GM12864 (cell line): ENCODE data around the gene MCL1.
A peak's percentile ranks its signal among the peaks of the same experiment; 100 is the strongest.
"Not testable (repeated sequence)": the region's sequence is repeated elsewhere in the genome, so short reads cannot be mapped to it uniquely, and the experiment has no call there.

Experiments
- DNase-seq: peaks from one replicate; pipeline ENCODE4 v3.0.0-alpha.2; 2011; ENCODE audit warnings: low read depth
- H3K4me3 ChIP-seq: 2 replicates; pipeline ENCODE4 v1.5.1; 2011; ENCODE audit warnings: mild to moderate bottlenecking, low read depth, low read length, control low read depth
- TF ChIP-seq, protein P1 (sequence below): IDR thresholded peaks from 2 replicates; pipeline ENCODE4 v1.5.1; 2011; ENCODE audit warnings: low read depth, mild to moderate bottlenecking, moderate library complexity, low read length, control low read depth, inconsistent platforms; ENCODE audit errors: missing control alignments

The MCL1 gene

DNA sequence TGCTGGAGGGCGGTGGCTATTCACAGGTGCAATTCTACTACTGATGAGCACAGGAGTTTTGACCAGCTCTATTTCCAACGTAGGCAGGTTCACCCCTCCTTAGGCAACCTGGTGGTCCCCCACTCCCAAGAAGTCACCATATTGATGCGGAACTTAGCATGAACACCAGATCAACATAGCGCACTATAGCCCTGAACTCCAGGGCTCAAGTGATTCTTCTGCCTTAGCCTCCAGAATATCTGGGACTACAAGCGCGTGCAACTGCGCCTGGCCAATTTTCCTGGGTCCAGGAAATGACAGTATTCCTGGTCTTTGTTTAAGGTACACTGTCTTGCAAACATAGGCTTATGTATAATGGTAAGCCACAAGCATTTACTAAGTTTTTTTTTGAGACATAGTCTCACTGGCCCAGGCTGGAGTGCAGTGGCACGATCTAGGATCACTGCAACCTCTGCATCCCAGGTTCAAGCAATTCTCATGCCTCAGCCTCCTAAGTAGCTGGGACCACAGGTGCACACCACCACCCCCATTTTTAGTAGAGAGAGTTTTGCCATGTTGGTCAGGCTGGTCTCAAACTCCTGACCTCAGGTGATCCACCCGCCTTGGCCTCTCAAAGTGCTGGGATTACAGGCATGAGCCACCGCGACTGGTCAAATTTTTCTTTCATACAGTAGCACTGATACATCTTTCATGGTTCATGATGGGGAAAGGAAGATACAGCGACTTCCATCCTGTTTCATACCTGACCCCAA, 12.6 kb downstream of the MCL1 start:
- no peak for DNase-seq
- TF ChIP-seq, protein P1, sequence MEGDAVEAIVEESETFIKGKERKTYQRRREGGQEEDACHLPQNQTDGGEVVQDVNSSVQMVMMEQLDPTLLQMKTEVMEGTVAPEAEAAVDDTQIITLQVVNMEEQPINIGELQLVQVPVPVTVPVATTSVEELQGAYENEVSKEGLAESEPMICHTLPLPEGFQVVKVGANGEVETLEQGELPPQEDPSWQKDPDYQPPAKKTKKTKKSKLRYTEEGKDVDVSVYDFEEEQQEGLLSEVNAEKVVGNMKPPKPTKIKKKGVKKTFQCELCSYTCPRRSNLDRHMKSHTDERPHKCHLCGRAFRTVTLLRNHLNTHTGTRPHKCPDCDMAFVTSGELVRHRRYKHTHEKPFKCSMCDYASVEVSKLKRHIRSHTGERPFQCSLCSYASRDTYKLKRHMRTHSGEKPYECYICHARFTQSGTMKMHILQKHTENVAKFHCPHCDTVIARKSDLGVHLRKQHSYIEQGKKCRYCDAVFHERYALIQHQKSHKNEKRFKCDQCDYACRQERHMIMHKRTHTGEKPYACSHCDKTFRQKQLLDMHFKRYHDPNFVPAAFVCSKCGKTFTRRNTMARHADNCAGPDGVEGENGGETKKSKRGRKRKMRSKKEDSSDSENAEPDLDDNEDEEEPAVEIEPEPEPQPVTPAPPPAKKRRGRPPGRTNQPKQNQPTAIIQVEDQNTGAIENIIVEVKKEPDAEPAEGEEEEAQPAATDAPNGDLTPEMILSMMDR = no peak
- peak overlapping the region; percentile 20; the same call in 1 of the 2 replicates for H3K4me3 ChIP-seq

DNA sequence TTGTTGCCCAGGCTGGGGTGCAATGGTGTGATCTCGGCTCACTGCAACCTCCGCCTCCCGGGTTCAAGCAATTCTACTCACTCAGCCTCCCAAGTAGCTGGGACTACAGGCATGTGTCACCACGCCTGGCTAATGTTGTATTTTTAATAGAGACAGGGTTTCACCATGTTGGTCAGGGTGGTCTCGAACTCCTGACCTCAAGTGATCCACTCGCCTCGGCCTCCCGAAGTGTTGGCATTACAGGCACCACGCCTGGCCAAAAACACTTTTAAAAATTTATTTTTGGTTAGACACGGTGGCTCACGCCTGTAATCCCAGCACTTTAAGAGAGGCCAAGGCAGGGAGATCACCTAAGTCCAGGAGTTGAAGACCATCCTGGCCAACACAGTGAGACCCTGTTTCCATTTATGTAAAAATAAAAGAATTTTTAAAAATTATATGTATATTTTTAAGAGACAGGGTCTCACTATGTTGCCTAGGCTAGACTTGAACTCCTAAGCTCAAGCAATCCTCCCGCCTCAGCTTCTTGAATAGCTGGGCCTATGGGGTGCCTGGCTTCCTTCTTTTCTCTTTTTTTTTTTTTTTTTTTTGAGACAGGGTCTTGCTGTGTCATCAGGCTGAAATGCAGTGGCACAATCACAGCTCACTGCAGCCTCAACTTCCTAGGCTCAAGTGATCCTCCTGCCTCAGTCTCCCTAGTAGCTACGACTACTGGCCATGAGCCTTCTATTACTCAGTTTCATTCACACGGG, 14.0 kb downstream of the MCL1 start:
- H3K4me3 ChIP-seq, DNase-seq: not testable (repeated sequence)

DNA sequence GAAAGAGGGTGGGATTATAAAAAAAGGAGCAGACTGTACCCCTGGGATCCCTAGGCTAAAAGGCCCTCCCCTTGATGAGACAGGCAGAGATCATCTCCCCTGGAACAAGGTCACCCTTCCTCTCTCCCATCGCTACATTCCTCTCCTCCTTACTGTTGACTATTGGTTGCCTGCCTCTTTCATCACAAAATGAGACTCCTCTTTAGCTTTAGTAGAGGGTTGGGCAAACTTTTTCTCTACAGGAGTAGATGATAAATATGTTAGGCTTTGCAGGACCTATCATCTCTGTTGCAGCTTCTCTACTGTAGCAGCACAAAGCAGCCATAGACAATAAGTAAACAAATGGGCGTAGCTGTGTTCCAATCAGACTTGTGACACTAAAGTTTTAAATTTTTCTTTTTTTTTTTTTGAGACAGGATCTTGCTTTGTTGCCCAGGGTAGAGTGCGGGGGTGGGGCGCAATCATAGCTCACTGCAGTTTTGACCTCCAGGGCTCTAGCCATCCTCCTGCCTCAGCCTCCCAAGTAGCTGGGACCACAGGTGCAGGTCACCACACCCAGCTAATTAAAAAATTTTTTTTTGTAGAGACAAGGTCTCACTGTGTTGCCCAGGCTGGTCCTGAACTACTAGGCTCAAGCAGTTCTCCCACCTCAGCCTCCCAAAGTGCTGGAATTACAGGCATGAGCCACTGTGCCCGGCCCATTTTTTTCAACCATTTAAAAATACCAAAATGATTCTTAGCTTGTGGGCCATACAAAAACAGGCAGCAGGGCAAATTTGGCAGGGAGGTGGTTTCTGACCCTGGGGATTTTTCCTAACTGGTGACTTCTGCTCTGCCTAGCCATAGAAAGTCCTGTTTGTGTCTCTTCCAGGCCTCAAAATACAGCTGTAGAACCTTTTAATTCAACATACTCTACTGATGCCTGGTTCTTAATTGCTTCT, 15.1 kb downstream of the MCL1 start:
- H3K4me3 ChIP-seq = peak overlapping the region; percentile 8; the same call in 1 of the 2 replicates
- TF ChIP-seq, protein P1 = no peak
- no peak for DNase-seq

DNA sequence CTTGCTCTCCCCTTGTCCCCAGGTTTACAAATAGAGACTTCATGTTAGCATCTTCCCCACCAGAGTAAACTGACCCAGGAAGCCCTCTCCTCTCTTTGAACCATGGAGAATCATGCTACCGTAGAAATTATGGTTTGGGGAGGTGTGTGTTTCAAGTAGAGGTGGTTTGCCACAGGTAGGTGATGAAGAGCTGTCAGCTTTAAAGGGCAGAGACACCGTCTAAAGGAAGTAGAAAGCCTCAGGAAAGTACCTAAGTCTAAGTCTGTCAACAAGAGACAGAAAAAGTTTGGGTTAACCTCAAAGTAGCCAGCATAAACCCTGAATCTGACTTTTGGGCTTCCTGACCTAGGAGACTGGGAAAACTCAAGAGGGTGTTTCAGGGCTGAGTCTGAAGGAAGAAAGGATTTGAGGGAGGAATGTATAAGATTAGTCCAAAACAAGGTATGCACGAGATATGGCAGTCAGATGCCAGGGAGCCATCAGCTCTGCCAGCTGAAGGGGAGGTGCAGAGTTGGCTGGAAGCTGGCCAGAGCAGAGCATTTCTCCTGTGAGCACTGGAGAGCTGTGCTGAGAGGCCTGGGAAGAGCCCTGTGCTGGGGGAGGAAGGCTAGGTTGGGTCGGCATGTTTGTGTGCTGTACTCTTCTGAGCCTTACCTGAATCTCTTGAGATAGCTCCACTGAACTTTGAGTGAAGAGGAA, 15.9 kb downstream of the MCL1 start:
- peak; percentile 70 for DNase-seq
- TF ChIP-seq, protein P1 = no peak
- peak overlapping the region; percentile 42 for H3K4me3 ChIP-seq

DNA sequence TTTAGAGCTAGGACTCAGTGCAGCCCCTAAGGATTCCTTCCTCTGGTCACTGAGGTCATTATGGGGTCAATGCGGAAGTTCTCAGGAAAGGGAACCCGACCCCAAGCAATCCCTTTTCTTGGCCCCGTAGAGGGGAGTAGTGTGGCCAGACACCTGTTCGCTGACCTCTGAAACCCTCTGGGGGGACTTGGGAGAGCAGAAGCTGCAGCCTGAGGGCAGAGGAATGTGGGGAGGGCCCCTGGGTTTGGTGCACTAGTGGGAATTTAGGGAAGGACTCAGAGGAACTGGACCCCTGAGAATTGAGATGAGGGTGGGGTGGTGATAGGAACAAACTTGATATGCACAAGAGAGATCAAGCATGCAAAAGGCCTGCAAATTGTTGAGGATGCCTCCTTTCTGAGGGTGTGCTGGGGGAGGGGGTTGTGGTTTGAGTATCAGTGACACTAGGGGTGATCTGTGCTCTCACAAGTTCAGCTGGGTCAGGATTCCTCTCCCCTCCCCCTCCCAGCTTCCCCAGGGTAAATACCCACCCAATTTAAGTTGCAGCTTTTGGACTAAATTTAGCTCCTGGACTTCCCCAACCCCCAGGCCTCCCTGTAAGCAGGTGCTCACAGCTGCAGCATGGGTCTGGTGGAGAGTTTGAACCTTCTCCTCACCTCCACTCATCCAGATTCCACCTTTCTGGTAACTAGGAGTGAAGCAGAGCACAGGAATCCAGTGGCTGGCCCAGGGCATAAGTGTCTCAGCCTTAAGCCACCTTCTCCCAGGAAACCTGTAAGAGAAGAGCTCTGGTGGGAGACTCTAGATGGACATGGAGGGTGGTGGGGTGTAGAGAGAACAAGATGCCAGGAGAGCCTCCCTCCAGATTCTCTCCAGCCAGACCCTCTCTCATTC, 16.7 kb downstream of the MCL1 start:
- DNase-seq = peak; percentile 100
- peak overlapping the region; percentile 59 for H3K4me3 ChIP-seq
- TF ChIP-seq, protein P1 = no peak

GRCh38 chr1:150561974-150562445, 17.4 kb downstream of the MCL1 start:
- DNase-seq = peak; percentile 81
- TF ChIP-seq, protein P1 = no peak
- peak overlapping the region; percentile 59 for H3K4me3 ChIP-seq
